HepG2 (cell line): Measurements from ENCODE around the gene RASL10B. TPM values are rescaled to one million over a fixed set of nuclear protein-coding genes. Genes with fewer than 3 reads are reported as not detected.

Experiments
- ARNTL ChIP-seq: sonication (generic); formaldehyde crosslinking; IDR thresholded peaks from 2 replicates; pipeline ENCODE4 v1.4.0; 2020; ENCODE audit warnings: mild to moderate bottlenecking, missing genetic modification reagents
- CBX5 ChIP-seq: sonication (generic); formaldehyde crosslinking; IDR thresholded peaks from 2 replicates; pipeline ENCODE4 v1.4.0; 2020; ENCODE audit warnings: missing genetic modification reagents, borderline replicate concordance
- DRAP1 ChIP-seq: IDR thresholded peaks from 2 replicates; pipeline ENCODE4 v1.6.1; 2016; ENCODE audit warnings: missing genetic modification reagents, missing compliant biosample characterization
- EED ChIP-seq: sonication (generic); formaldehyde crosslinking; IDR thresholded peaks from 2 replicates; pipeline ENCODE4 v1.5.0; 2020; ENCODE audit warnings: mild to moderate bottlenecking, missing genetic modification reagents
- ELF3 ChIP-seq: IDR thresholded peaks from 2 replicates; pipeline ENCODE4 v1.6.1; 2016; ENCODE audit warnings: missing genetic modification reagents, missing compliant biosample characterization
- KAT2B ChIP-seq: fragments of 150-350 bp; IDR thresholded peaks from 2 replicates; pipeline ENCODE4 v1.6.1; 2014; ENCODE audit warnings: low read depth, low read length, borderline replicate concordance
- MTA1 ChIP-seq: sonication (generic); formaldehyde crosslinking; IDR thresholded peaks from 2 replicates; pipeline ENCODE4 v1.4.0; 2020; ENCODE audit warnings: missing genetic modification reagents, mild to moderate bottlenecking, borderline replicate concordance
- NR2F6 ChIP-seq, 2 experiments: IDR thresholded peaks; 2 replicates each; pipeline ENCODE4 v1.6.1; 2016; ENCODE audit warnings: antibody characterized with exemption in 1 of 2, mild to moderate bottlenecking in 1 of 2
- ONECUT2 ChIP-seq: sonication (generic); formaldehyde crosslinking; IDR thresholded peaks from 2 replicates; pipeline ENCODE4 v1.4.0; 2020; ENCODE audit warnings: missing genetic modification reagents
- POGZ ChIP-seq: sonication (generic); formaldehyde crosslinking; IDR thresholded peaks from 2 replicates; pipeline ENCODE4 v1.4.0; 2020; ENCODE audit warnings: mild to moderate bottlenecking, missing genetic modification reagents
- POLR2AphosphoS5 ChIP-seq: IDR thresholded peaks from 2 replicates; pipeline ENCODE4 v1.6.1; 2012; ENCODE audit warnings: low read depth, low read length
- POLR2G ChIP-seq: fragments of 200-400 bp; formaldehyde crosslinking; IDR thresholded peaks from 2 replicates; pipeline ENCODE4 v1.6.1; 2018; ENCODE audit warnings: mild to moderate bottlenecking, low read depth, low read length, moderate library complexity
- RBAK ChIP-seq: sonication (generic); formaldehyde crosslinking; IDR thresholded peaks from 2 replicates; pipeline ENCODE4 v1.5.1; 2020; ENCODE audit warnings: mild to moderate bottlenecking, missing genetic modification reagents
- RFX3 ChIP-seq: IDR thresholded peaks from 2 replicates; pipeline ENCODE4 v1.6.1; 2016; ENCODE audit warnings: missing biosample characterization, missing genetic modification reagents
- SIX4 ChIP-seq: sonication (generic); formaldehyde crosslinking; IDR thresholded peaks from 2 replicates; pipeline ENCODE4 v1.4.0; 2020; ENCODE audit warnings: missing genetic modification reagents
- THAP7 ChIP-seq: sonication (generic); formaldehyde crosslinking; IDR thresholded peaks from 2 replicates; pipeline ENCODE4 v1.8.1; 2023; ENCODE audit warnings: mild to moderate bottlenecking, missing genetic modification reagents
- TOPORS ChIP-seq: sonication (generic); formaldehyde crosslinking; IDR thresholded peaks from 2 replicates; pipeline ENCODE4 v1.8.0; 2023; ENCODE audit warnings: mild to moderate bottlenecking, missing genetic modification reagents
- ZMYM4 ChIP-seq: sonication (generic); formaldehyde crosslinking; IDR thresholded peaks from 2 replicates; pipeline ENCODE4 v1.8.1; 2023; ENCODE audit warnings: mild to moderate bottlenecking, missing genetic modification reagents
- ZSCAN31 ChIP-seq: sonication (generic); formaldehyde crosslinking; IDR thresholded peaks from 2 replicates; pipeline ENCODE4 v1.5.0; 2020; ENCODE audit warnings: low read depth, mild to moderate bottlenecking, missing genetic modification reagents
- polyA plus RNA-seq, 8 experiments: library from polyadenylated mRNA; depleted of rRNA in 3 of 8; stranded (reverse) in 7 of 8; unstranded in 1 of 8; fragments of >200 nt; fragmentation: Illumina TruSeq in 4 of 8; extraction: Trizol in 4 of 8; gene quantifications; 2 replicates each; pipeline versions ENCODE4 v1.2.1 to v1.2.3, GENCODE V29; 2011 to 2016; ENCODE audit warnings: low read depth in 4 of 8, missing spikeins in 1 of 8, mixed read lengths in 1 of 8; ENCODE audit not compliant: insufficient read depth in 1 of 8
- total RNA-seq, 5 experiments: library from RNA; depleted of rRNA; stranded (reverse); fragments of >200 nt; fragmentation: Illumina TruSeq; extraction: Trizol; gene quantifications; 2 replicates each; pipeline ENCODE4 v1.2.3, GENCODE V29; 2016; ENCODE audit warnings: low read depth in 1 of 5
- TF ChIP-seq, protein P1 (sequence below): IDR thresholded peaks from 2 replicates; pipeline ENCODE4 v1.6.1; 2016; ENCODE audit warnings: mild to moderate bottlenecking
- TF ChIP-seq, protein P2 (sequence below): IDR thresholded peaks from 2 replicates; pipeline ENCODE4 v1.4.0; 2020; ENCODE audit warnings: mild to moderate bottlenecking, missing genetic modification reagents
- TF ChIP-seq, protein P3 (sequence below): IDR thresholded peaks from 2 replicates; pipeline ENCODE4 v1.6.1; 2016; ENCODE audit warnings: missing compliant biosample characterization, missing genetic modification reagents, borderline replicate concordance

RASL10B gene
- total and polyA plus RNA-seq, 2 of the 13 experiments (the other 11 are each of a cell fraction or from before 2014, with no cell fraction given), result 8.8 to 11.0 TPM

- 0 out of 2 replicates have a peak, but pooled peaks have one; percentile 34 for TF ChIP-seq POGZ (CRISPR knock-in tag)
- TF ChIP-seq, protein P1, sequence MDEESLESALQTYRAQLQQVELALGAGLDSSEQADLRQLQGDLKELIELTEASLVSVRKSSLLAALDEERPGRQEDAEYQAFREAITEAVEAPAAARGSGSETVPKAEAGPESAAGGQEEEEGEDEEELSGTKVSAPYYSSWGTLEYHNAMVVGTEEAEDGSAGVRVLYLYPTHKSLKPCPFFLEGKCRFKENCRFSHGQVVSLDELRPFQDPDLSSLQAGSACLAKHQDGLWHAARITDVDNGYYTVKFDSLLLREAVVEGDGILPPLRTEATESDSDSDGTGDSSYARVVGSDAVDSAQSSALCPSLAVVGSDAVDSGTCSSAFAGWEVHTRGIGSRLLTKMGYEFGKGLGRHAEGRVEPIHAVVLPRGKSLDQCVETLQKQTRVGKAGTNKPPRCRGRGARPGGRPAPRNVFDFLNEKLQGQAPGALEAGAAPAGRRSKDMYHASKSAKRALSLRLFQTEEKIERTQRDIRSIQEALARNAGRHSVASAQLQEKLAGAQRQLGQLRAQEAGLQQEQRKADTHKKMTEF (CRISPR knock-in tag), result no peak; the same call in 1 of the 2 replicates
- no peak for TF ChIP-seq TOPORS (CRISPR knock-in tag)
- TF ChIP-seq THAP7 (CRISPR knock-in tag), result 0 out of 2 replicates have a peak, but pooled peaks have one; percentile 27
- TF ChIP-seq KAT2B, result no peak
- no peak for TF ChIP-seq RBAK (CRISPR knock-in tag)
- no peak for TF ChIP-seq DRAP1 (CRISPR knock-in tag)
- TF ChIP-seq CBX5, result no peak
- TF ChIP-seq NR2F6 (IDR thresholded peaks at IDR 0.05), result no peak
- peak; percentile 19; the same call in 1 of the 2 replicates for TF ChIP-seq NR2F6 (CRISPR knock-in tag; IDR thresholded peaks at IDR 0.05)
- no peak for TF ChIP-seq SIX4 (CRISPR knock-in tag)
- peak; percentile 24; the same call in 1 of the 2 replicates for TF ChIP-seq MTA1 (CRISPR knock-in tag)
- TF ChIP-seq RFX3 (CRISPR knock-in tag), result no peak
- TF ChIP-seq, protein P2, sequence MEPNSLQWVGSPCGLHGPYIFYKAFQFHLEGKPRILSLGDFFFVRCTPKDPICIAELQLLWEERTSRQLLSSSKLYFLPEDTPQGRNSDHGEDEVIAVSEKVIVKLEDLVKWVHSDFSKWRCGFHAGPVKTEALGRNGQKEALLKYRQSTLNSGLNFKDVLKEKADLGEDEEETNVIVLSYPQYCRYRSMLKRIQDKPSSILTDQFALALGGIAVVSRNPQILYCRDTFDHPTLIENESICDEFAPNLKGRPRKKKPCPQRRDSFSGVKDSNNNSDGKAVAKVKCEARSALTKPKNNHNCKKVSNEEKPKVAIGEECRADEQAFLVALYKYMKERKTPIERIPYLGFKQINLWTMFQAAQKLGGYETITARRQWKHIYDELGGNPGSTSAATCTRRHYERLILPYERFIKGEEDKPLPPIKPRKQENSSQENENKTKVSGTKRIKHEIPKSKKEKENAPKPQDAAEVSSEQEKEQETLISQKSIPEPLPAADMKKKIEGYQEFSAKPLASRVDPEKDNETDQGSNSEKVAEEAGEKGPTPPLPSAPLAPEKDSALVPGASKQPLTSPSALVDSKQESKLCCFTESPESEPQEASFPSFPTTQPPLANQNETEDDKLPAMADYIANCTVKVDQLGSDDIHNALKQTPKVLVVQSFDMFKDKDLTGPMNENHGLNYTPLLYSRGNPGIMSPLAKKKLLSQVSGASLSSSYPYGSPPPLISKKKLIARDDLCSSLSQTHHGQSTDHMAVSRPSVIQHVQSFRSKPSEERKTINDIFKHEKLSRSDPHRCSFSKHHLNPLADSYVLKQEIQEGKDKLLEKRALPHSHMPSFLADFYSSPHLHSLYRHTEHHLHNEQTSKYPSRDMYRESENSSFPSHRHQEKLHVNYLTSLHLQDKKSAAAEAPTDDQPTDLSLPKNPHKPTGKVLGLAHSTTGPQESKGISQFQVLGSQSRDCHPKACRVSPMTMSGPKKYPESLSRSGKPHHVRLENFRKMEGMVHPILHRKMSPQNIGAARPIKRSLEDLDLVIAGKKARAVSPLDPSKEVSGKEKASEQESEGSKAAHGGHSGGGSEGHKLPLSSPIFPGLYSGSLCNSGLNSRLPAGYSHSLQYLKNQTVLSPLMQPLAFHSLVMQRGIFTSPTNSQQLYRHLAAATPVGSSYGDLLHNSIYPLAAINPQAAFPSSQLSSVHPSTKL (CRISPR knock-in tag), result peak; percentile 29; the same call in 1 of the 2 replicates
- TF ChIP-seq POLR2AphosphoS5, result no peak
- TF ChIP-seq ZSCAN31 (CRISPR knock-in tag), result no peak
- TF ChIP-seq ZMYM4, result peak; percentile 50; the same call in 1 of the 2 replicates
- no peak for TF ChIP-seq ARNTL
- no peak for TF ChIP-seq EED
- no peak for TF ChIP-seq ONECUT2 (CRISPR knock-in tag)
- TF ChIP-seq POLR2G, result peak; percentile 54
- TF ChIP-seq ELF3 (CRISPR knock-in tag), result no peak
- TF ChIP-seq, protein P3, sequence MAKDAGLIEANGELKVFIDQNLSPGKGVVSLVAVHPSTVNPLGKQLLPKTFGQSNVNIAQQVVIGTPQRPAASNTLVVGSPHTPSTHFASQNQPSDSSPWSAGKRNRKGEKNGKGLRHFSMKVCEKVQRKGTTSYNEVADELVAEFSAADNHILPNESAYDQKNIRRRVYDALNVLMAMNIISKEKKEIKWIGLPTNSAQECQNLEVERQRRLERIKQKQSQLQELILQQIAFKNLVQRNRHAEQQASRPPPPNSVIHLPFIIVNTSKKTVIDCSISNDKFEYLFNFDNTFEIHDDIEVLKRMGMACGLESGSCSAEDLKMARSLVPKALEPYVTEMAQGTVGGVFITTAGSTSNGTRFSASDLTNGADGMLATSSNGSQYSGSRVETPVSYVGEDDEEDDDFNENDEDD (CRISPR knock-in tag), result peak; percentile 48; the same call in 1 of the 2 replicates
Observed at GRCh38 chr17:35731239-35731916, at the start of gene RASL10B (continued).
